ENCODE measurements around the gene CACTIN.

GRCh38 chr19:3601021-3601420 is 25.6 kb downstream of the CACTIN start:
- TF ChIP-seq CTCF (IDR thresholded peaks at IDR 0.05) (no peak), POLR2AphosphoS5 (IDR thresholded peaks at IDR 0.05) (no peak), EP300 (IDR thresholded peaks at IDR 0.05) (no peak), POLR2A (IDR thresholded peaks at IDR 0.05) (no peak)
